HEK293 (cell line): ENCODE results near the gene TBC1D9B.

ENCODE experiments used
- SALL2 ChIP-seq: fragments of 450-650 bp; formaldehyde crosslinking; IDR thresholded peaks from 2 replicates; pipeline ENCODE4 v1.5.0; 2017; ENCODE audit warnings: missing biosample characterization, mild to moderate bottlenecking, missing genetic modification characterization, borderline replicate concordance
- ZNF274 ChIP-seq, 2 experiments: fragments of 200-500 bp in 1 of 2; fragments of 450-650 bp in 1 of 2; sonication (Bioruptor generic) in 1 of 2; formaldehyde crosslinking in 1 of 2; IDR thresholded peaks; 2 replicates each; pipeline versions ENCODE4 v1.5.1 to v1.6.1; 2014 to 2016; ENCODE audit warnings: borderline replicate concordance in 1 of 2, inconsistent platforms in 1 of 2, low read length in 1 of 2, missing biosample characterization in 1 of 2, missing genetic modification characterization in 1 of 2
- ZNF600 ChIP-seq: fragments of 450-650 bp; formaldehyde crosslinking; IDR thresholded peaks from 2 replicates; pipeline ENCODE4 v1.5.1; 2016; ENCODE audit warnings: missing biosample characterization, missing genetic modification characterization
- ZNF658 ChIP-seq: fragments of 450-650 bp; formaldehyde crosslinking; IDR thresholded peaks from 2 replicates; pipeline ENCODE4; 2016; ENCODE audit warnings: missing biosample characterization, missing genetic modification characterization
- TF ChIP-seq, protein P1 (sequence below): fragments of 450-650 bp; formaldehyde crosslinking; IDR thresholded peaks from 2 replicates; pipeline ENCODE4 v1.5.1; 2016; ENCODE audit warnings: missing biosample characterization, missing genetic modification characterization

DNA sequence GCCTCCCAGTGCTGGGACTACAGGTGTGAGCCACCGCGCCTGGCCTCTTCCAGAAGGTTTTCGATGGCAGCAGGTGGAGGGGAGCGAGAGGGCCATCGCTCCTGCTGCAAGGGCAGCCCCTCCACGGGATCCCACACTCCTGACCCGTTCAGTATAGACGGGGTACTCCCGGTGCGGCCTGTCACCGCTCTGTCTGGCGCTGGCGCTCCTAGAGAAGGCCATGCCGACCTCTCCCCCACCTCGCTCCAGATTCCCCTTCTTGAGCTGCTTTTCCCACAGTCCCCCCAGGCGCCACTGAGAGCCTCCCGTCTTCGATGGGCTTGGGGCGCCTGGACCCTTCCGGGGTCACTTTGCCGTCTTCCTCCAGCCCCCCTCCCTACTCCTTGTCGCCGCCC is 91.3 kb downstream of the TBC1D9B start:
- no peak for TF ChIP-seq ZNF658 (tag by site-specific recombination)
- TF ChIP-seq, protein P1, sequence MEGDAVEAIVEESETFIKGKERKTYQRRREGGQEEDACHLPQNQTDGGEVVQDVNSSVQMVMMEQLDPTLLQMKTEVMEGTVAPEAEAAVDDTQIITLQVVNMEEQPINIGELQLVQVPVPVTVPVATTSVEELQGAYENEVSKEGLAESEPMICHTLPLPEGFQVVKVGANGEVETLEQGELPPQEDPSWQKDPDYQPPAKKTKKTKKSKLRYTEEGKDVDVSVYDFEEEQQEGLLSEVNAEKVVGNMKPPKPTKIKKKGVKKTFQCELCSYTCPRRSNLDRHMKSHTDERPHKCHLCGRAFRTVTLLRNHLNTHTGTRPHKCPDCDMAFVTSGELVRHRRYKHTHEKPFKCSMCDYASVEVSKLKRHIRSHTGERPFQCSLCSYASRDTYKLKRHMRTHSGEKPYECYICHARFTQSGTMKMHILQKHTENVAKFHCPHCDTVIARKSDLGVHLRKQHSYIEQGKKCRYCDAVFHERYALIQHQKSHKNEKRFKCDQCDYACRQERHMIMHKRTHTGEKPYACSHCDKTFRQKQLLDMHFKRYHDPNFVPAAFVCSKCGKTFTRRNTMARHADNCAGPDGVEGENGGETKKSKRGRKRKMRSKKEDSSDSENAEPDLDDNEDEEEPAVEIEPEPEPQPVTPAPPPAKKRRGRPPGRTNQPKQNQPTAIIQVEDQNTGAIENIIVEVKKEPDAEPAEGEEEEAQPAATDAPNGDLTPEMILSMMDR (tag by site-specific recombination) = no peak
- no peak for TF ChIP-seq ZNF600
- TF ChIP-seq SALL2 (tag by site-specific recombination) = no peak
- TF ChIP-seq ZNF274 (IDR thresholded peaks at IDR 0.05; ENCODE audit: low read length) = no peak
- TF ChIP-seq ZNF274 (tag by site-specific recombination; IDR thresholded peaks at IDR 0.05; ENCODE audit: borderline replicate concordance) = no peak
